Heart left ventricle (tissue), 16 donors: ENCODE data around the gene IQGAP2. TPM values are rescaled to one million over a fixed set of nuclear protein-coding genes. Genes with fewer than 3 reads are reported as not detected.

Experiments used
- ATAC-seq, 4 donors: fragments of 200-7000 bp; cut with Tn5 transposase; one replicate each; pipeline ENCODE4 v1.9.1; 2020 to 2022; ENCODE audit warnings: moderate library complexity in 4 of 4, mild to moderate bottlenecking in 3 of 4, moderate number of reproducible peaks in 1 of 4
- DNase-seq, 5 donors: peaks; one replicate each; pipeline ENCODE4 v3.0.0-alpha.2; 2020
- H3K27ac ChIP-seq, 12 donors: fragments of 200-600 bp; sonication (generic) in 4 of 12; one replicate each; pipeline versions ENCODE4 v1.5.0 to v1.8.0; 2016 to 2022; ENCODE audit warnings: mild to moderate bottlenecking in 2 of 12
- H3K27me3 ChIP-seq, 9 donors: fragments of 200-600 bp; sonication (generic) in 2 of 9; one replicate each; pipeline versions ENCODE4 v1.5.1 to v1.8.0; 2016 to 2022; ENCODE audit warnings: mild to moderate bottlenecking in 3 of 9
- H3K36me3 ChIP-seq, 9 donors: fragments of 200-600 bp; sonication (generic) in 2 of 9; one replicate each; pipeline versions ENCODE4 v1.5.0 to v1.8.0; 2018 to 2022; ENCODE audit warnings: mild to moderate bottlenecking in 2 of 9
- H3K4me1 ChIP-seq, 12 donors: fragments of 200-600 bp; sonication (generic) in 4 of 12; one replicate each; pipeline versions ENCODE4 v1.5.0 to v1.8.0; 2016 to 2022; ENCODE audit warnings: mild to moderate bottlenecking in 3 of 12
- H3K4me3 ChIP-seq, 12 donors: fragments of 200-600 bp; sonication (generic) in 4 of 12; one replicate each; pipeline versions ENCODE4 v1.5.0 to v1.8.0; 2017 to 2022; ENCODE audit warnings: mild to moderate bottlenecking in 9 of 12, moderate library complexity in 4 of 12
- H3K9me3 ChIP-seq, 12 donors: fragments of 200-600 bp; sonication (generic) in 4 of 12; one replicate each; pipeline versions ENCODE4 v1.5.0 to v1.8.0; 2016 to 2022; ENCODE audit warnings: mild to moderate bottlenecking in 1 of 12
- POLR2A ChIP-seq, 2 donors: fragments of 450-650 bp; IDR thresholded peaks; one replicate each; pipeline ENCODE4 v1.6.1; 2017; ENCODE audit warnings: antibody characterized with exemption in 2 of 2, mild to moderate bottlenecking in 2 of 2, moderate library complexity in 2 of 2
- WGBS, 4 donors: extraction: QIAGEN DNeasy Blood & Tissue Kit in 2 of 4; methylation state at CpG; one replicate each; pipeline versions ENCODE4 v1.1.5 to v1.1.7; 2013 to 2018; 5-methylcytosine and 5-hydroxymethylcytosine counted together
- intact Hi-C, 10 donors: fragments of 100-400 bp; cut with DNase I; formaldehyde crosslinking; loops; one replicate each; pipeline versions ENCODE4 v1.11.1 to v1.14.2; 2022
- polyA plus RNA-seq, 2 donors: library from polyadenylated mRNA; stranded (reverse); fragments of 200-250 nt; gene quantifications; one replicate each; pipeline ENCODE4 v1.2.3, GENCODE V29; 2013
- total RNA-seq, 9 donors: library from RNA; depleted of rRNA in 2 of 9; stranded (reverse); fragments of >200 nt in 2 of 9; fragmentation: NEBNext Ultra II Directional in 3 of 9; extraction: Animal tissue kit (Norgen Biotek cat#: 25700) in 3 of 9; gene quantifications; one replicate each; pipeline versions ENCODE4 v1.1.0 to v1.2.4, GENCODE V29; 2016 to 2023
- TF ChIP-seq, protein P1 (sequence below), 12 donors: fragments of 200-600 bp; sonication (generic) in 4 of 12; IDR thresholded peaks; one replicate each; pipeline versions ENCODE4 v1.5.0 to v1.8.0; 2018 to 2022; ENCODE audit warnings: antibody characterized with exemption in 12 of 12, mild to moderate bottlenecking in 5 of 12
- donor health status: ischemic (EF 13 %, LVEDD 7.1; RV severe dilation, severe dysfunction).
- donor health status: healthy with polysubstance abuse.
- donor health status: DM: no; HTN: yes; CAD: no.
- donor health status: DM: no; HTN: no; CAD: no.
- donor health status: ischemic (EF 25% LVEDD 6.9; RV normal size, moderate dysfunction).
- donor health status: ischemic (EF 25% LVEDD 5.7; RV mildly dilated, moderate dysfunction).
- donor health status: healthy.
- donor health status: DM: yes; HTN: yes; CAD: no.
- donor health status: ischemic (EF 35%, LVEDD 5.7; RV mildly dilated, moderate dysfunction).
- donor health status: nonischemic (EF 11% LVEDD 7.7; RV severe dilation, severe dysfunction).
- donor health status: DM: yes; HTN: yes; CAD: no.
- donor health status: PGD.
- donor health status: ischemic (EF 29% LVEDD 5.4; RV normal size, mild dysfunction).
- donor health status: nonischemic (EF 23%, LVEDD 6.1; RV moderate dilation, normal function).

The IQGAP2 gene
- total and polyA plus RNA-seq, 11 donors: 1.7 to 35.4 (median 6.1) TPM

- no peaks in the 10 kb centered on the region for H3K9me3 ChIP-seq
- 60 to 74% (median 68%) methylated on average over 5 of the region's 5 CpGs for WGBS, 4 donors
- DNase-seq: no peak
- H3K4me1 ChIP-seq: peaks cover 0 to 41% (median 4%) of the 10 kb centered on the region in 12 donors
- H3K36me3 ChIP-seq: peaks cover 0 to 16% (median 0%) of the 10 kb centered on the region in 9 donors
- peak in 3 of 4 donors; percentile 49 to 62 (median 56) for ATAC-seq
- H3K4me3 ChIP-seq: no peak overlapping the region
- TF ChIP-seq POLR2A (IDR thresholded peaks at IDR 0.05): no peak
- TF ChIP-seq, protein P1, sequence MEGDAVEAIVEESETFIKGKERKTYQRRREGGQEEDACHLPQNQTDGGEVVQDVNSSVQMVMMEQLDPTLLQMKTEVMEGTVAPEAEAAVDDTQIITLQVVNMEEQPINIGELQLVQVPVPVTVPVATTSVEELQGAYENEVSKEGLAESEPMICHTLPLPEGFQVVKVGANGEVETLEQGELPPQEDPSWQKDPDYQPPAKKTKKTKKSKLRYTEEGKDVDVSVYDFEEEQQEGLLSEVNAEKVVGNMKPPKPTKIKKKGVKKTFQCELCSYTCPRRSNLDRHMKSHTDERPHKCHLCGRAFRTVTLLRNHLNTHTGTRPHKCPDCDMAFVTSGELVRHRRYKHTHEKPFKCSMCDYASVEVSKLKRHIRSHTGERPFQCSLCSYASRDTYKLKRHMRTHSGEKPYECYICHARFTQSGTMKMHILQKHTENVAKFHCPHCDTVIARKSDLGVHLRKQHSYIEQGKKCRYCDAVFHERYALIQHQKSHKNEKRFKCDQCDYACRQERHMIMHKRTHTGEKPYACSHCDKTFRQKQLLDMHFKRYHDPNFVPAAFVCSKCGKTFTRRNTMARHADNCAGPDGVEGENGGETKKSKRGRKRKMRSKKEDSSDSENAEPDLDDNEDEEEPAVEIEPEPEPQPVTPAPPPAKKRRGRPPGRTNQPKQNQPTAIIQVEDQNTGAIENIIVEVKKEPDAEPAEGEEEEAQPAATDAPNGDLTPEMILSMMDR (IDR thresholded peaks at IDR 0.05): no peak
- intact Hi-C loops: loop anchor here in 1 of 10 donors (5.0 kb wide), 1 partner anchor 32 kb away; the partner anchor contains the start of gene F2R
- H3K27ac ChIP-seq: peak overlapping the region in 5 of 12 donors; percentile 5 to 39 (median 23)
- H3K27me3 ChIP-seq: no peaks in the 10 kb centered on the region
These were observed 281.9 kb downstream of the IQGAP2 start for GRCh38 chr5:76684756-76685519.

- H3K9me3 ChIP-seq: no peaks in the 10 kb centered on the region
- peak overlapping the region in 1 of 12 donors; percentile 37 for H3K27ac ChIP-seq
- WGBS, 4 donors: 91 to 96% (median 95%) methylated on average over 3 of the region's 3 CpGs
- peaks cover 0 to 16% (median 0%) of the 10 kb centered on the region in 9 donors for H3K36me3 ChIP-seq
- TF ChIP-seq POLR2A (IDR thresholded peaks at IDR 0.05): no peak
- TF ChIP-seq, protein P1 (IDR thresholded peaks at IDR 0.05): no peak
- ATAC-seq: no peak
- peaks cover 0 to 48% (median 9%) of the 10 kb centered on the region in 12 donors for H3K4me1 ChIP-seq
- H3K4me3 ChIP-seq: no peak overlapping the region
- H3K27me3 ChIP-seq: no peaks in the 10 kb centered on the region
- intact Hi-C loops: no loop called here
- no peak for DNase-seq
These were observed 282.6 kb downstream of the IQGAP2 start for GRCh38 chr5:76685704-76686103.

DNA sequence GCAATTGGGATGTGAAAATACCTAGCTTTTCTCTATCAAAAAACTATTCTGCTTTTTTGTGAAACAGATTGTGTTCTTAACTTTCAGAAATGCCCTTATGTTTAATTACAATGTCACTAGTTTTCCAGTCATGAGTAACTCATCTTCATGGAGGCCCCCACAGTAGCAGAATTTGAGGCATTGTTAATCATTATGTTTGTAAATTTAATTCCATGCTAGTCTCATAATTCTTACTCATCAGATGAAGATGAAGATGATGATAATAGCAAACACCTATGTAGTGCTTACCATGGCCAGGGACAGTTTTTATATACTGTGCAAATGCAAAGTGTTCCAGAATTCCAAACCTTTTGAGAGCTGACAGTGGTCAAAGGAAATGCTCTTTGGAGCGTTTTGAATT, 285.1 kb downstream of the IQGAP2 start:
- H3K36me3 ChIP-seq: peaks cover 0 to 16% (median 0%) of the 10 kb centered on the region in 9 donors
- no peak overlapping the region for H3K4me3 ChIP-seq
- H3K27me3 ChIP-seq: no peaks in the 10 kb centered on the region
- 96 to 100% (median 97%) methylated on average over 1 of the region's 1 CpG for WGBS, 4 donors
- DNase-seq: no peak
- no peak overlapping the region for H3K27ac ChIP-seq
- ATAC-seq: no peak
- intact Hi-C loops: no loop called here
- TF ChIP-seq, protein P1 (IDR thresholded peaks at IDR 0.05): no peak
- TF ChIP-seq POLR2A (IDR thresholded peaks at IDR 0.05): no peak
- no peaks in the 10 kb centered on the region for H3K9me3 ChIP-seq
- peaks cover 0 to 49% (median 20%) of the 10 kb centered on the region in 12 donors for H3K4me1 ChIP-seq

DNA sequence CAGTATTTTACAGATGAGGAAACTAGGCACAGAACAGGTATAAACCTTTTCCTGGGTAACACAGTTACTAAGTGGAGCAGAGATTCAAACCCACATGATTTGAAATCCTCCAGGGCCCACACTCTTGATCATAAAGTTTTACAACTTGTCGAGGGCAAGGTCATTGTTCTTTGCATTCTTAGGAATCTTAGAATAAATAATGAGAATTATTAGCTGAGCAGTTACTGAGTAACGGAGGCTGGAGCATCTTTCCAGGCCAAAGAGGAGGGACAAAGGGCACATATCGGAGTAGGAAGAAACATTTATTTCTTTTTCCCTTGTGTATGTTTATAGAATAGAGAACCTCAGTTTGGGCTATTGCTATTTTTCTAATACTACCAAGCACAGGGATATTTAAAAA, 285.8 kb downstream of the IQGAP2 start:
- Histone ChIP-seq H3K36me3 (peaks cover 0 to 18% (median 0%) of the 10 kb centered on the region in 9 donors), H3K27me3 (no peaks in the 10 kb centered on the region), H3K9me3 (no peaks in the 10 kb centered on the region), H3K27ac (peak overlapping the region in 3 of 12 donors; percentile 35 to 84 (median 71)), H3K4me3 (no peak overlapping the region), H3K4me1 (peaks cover 0 to 47% (median 20%) of the 10 kb centered on the region in 12 donors)
- DNase-seq: no peak
- ATAC-seq: no peak
- no peak for TF ChIP-seq POLR2A (IDR thresholded peaks at IDR 0.05)
- TF ChIP-seq, protein P1 (IDR thresholded peaks at IDR 0.05): no peak
- intact Hi-C loops: no loop called here
- 84 to 97% (median 92%) methylated on average over 3 of the region's 3 CpGs for WGBS, 4 donors
